CD4-positive, alpha-beta T cell (primary cell): ENCODE results near the gene RDH12. TPM values are rescaled to one million over a fixed set of nuclear protein-coding genes. Genes with fewer than 3 reads are reported as not detected.

Source experiments
- ATAC-seq: fragments of 200-7000 bp; cut with Tn5 transposase; one replicate; pipeline ENCODE4 v1.10.0; 2022; ENCODE audit warnings: mild to moderate bottlenecking; ENCODE audit not compliant: poor library complexity
- CTCF ChIA-PET: fragments of 350-600 bp; sonication (Branson Sonifier 250); formaldehyde crosslinking; loops from one replicate; lab custom pipeline; 2021; ENCODE audit warnings: antibody characterized with exemption, inconsistent platforms; lab: Charles Lee
- POLR2A ChIA-PET: fragments of 350-600 bp; sonication (Branson Sonifier 250); formaldehyde crosslinking; loops from one replicate; lab custom pipeline; 2021; ENCODE audit warnings: antibody characterized with exemption, inconsistent platforms; lab: Charles Lee
- DNase-seq, 14 experiments: peaks; one replicate each; pipeline ENCODE4 v3.0.0-alpha.2; 2013 to 2020; ENCODE audit warnings: mixed read lengths in 2 of 14
- H3K27ac ChIP-seq, 2 donors: one replicate each; pipeline versions ENCODE4 v1.5.1 to v1.7.0; 2013; ENCODE audit warnings: low read length in 2 of 2, low read depth in 1 of 2, mild to moderate bottlenecking in 1 of 2
- H3K27me3 ChIP-seq, 2 experiments: 1 replicate in 1 of 2; 2 replicates in 1 of 2; pipeline versions ENCODE4 v1.6.1 to v1.7.0; 2013; ENCODE audit warnings: low read length in 2 of 2, control low read depth in 1 of 2, mild to moderate bottlenecking in 1 of 2, moderate library complexity in 1 of 2; ENCODE audit not compliant: insufficient read depth in 2 of 2, control insufficient read depth in 1 of 2
- H3K36me3 ChIP-seq: one replicate; pipeline ENCODE4 v1.6.1; 2013; ENCODE audit warnings: low read length, control low read depth; ENCODE audit not compliant: insufficient read depth
- H3K4me1 ChIP-seq: one replicate; pipeline ENCODE4 v1.6.1; 2013; ENCODE audit warnings: low read length, control low read depth; ENCODE audit not compliant: insufficient read depth
- H3K4me3 ChIP-seq: one replicate; pipeline ENCODE4 v1.5.1; 2013; ENCODE audit warnings: mild to moderate bottlenecking, low read length, moderate library complexity
- H3K9me3 ChIP-seq, 2 experiments: 1 replicate in 1 of 2; 2 replicates in 1 of 2; pipeline versions ENCODE4 v1.6.1 to v1.7.0; 2013; ENCODE audit warnings: low read length in 2 of 2, mild to moderate bottlenecking in 2 of 2, control low read depth in 1 of 2, moderate library complexity in 1 of 2; ENCODE audit not compliant: control insufficient read depth in 1 of 2, insufficient read depth in 1 of 2
- H3K27ac Mint-ChIP-seq: one replicate; pipeline ENCODE4 v1.8.0; 2020; ENCODE audit warnings: mixed read lengths
- H3K27me3 Mint-ChIP-seq: one replicate; pipeline ENCODE4 v1.8.0; 2021; ENCODE audit warnings: mixed read lengths
- H3K36me3 Mint-ChIP-seq: one replicate; pipeline ENCODE4 v1.8.0; 2021; ENCODE audit warnings: low read depth, mixed read lengths
- H3K4me1 Mint-ChIP-seq: one replicate; pipeline ENCODE4 v1.8.0; 2021; ENCODE audit warnings: low read depth, mixed read lengths
- H3K4me3 Mint-ChIP-seq: one replicate; pipeline ENCODE4 v1.8.0; 2020; ENCODE audit warnings: mild to moderate bottlenecking, mixed read lengths
- H3K9me3 Mint-ChIP-seq: one replicate; pipeline ENCODE4 v1.8.0; 2020; ENCODE audit warnings: mixed read lengths
- CTCF ChIP-seq: fragments of 200-600 bp; IDR thresholded peaks from one replicate; pipeline ENCODE4 v1.8.0; 2022; ENCODE audit warnings: antibody characterized with exemption, mild to moderate bottlenecking
- intact Hi-C, 2 experiments: fragments of 100-400 bp; cut with DNase I in 1 of 2; cut with micrococcal nuclease in 1 of 2; formaldehyde crosslinking; loops; one replicate each; pipeline versions ENCODE4 v1.15.1 to v1.9.0; 2023 to 2025; cut with DNase I, micrococcal nuclease
- total RNA-seq, 174 experiments: library from RNA in 2 of 174; stranded (reverse) in 2 of 174; gene quantifications; one replicate each; pipeline ENCODE4 v1.2.3 and lab custom pipeline; 2021 to 2026

Gene RDH12
- total RNA-seq, 2 experiments from 2014 or later, result not detected

GRCh38 chr14:67663633-67664032 is 38.1 kb upstream of the RDH12 start:
- POLR2A ChIA-PET, result interaction anchor here (0.8 kb wide), 1 partner anchor 10 kb away, joined by 3 read pairs; no protein-coding TSS in a partner anchor
- H3K27ac Mint-ChIP-seq, result no peak overlapping the region
- H3K4me1 ChIP-seq, result peaks cover 11% of the 10 kb centered on the region
- H3K36me3 ChIP-seq, result peaks cover 19% of the 10 kb centered on the region
- H3K27ac ChIP-seq, result no peak overlapping the region
- no peak for TF ChIP-seq CTCF
- H3K4me3 ChIP-seq, result no peak overlapping the region
- peaks cover 29% of the 10 kb centered on the region for H3K36me3 Mint-ChIP-seq
- peaks cover 34% of the 10 kb centered on the region for H3K4me1 Mint-ChIP-seq
- DNase-seq, result no peak
- H3K4me3 Mint-ChIP-seq, result no peak overlapping the region
- intact Hi-C loops, result no loop called here
- H3K9me3 ChIP-seq, result no peaks in the 10 kb centered on the region
- no peaks in the 10 kb centered on the region for H3K27me3 ChIP-seq
- no peaks in the 10 kb centered on the region for H3K27me3 Mint-ChIP-seq
- CTCF ChIA-PET, result interaction anchor here (1.3 kb wide), 1 partner anchor 41 kb away, joined by 3 read pairs; no protein-coding TSS in a partner anchor
- ATAC-seq, result no peak
- no peaks in the 10 kb centered on the region for H3K9me3 Mint-ChIP-seq

- ChIA-PET CTCF (interaction anchor here (0.6 to 1.2 kb wide), 4 partner anchors 8 to 82 kb away, joined by 3 to 6 read pairs (median 3); partner anchors contain the start of genes ARG2 and PIGH), POLR2A (no interaction called here)
- Histone ChIP-seq H3K27ac (no peak overlapping the region), H3K9me3 (no peaks in the 10 kb centered on the region), H3K36me3 (peaks cover 1% of the 10 kb centered on the region), H3K4me1 (peaks cover 15% of the 10 kb centered on the region), H3K27me3 (no peaks in the 10 kb centered on the region), H3K4me3 (no peak overlapping the region)
- no peak for TF ChIP-seq CTCF
- Mint-ChIP-seq H3K4me3 (no peak overlapping the region), H3K27ac (peak overlapping the region; percentile 54), H3K27me3 (no peaks in the 10 kb centered on the region), H3K9me3 (no peaks in the 10 kb centered on the region), H3K4me1 (peaks cover 55% of the 10 kb centered on the region), H3K36me3 (peaks cover 9% of the 10 kb centered on the region)
- intact Hi-C loops, result loop anchor here (2.0 to 5.0 kb wide), 6 partner anchors 36 to 239 kb away; partner anchors contain the start of genes ARG2 (in 1 of the 2), PIGH (in 1 of the 2) and RDH12 (in 1 of the 2)
- ATAC-seq (no peak), DNase-seq (no peak)
Measured at GRCh38 chr14:67665868-67666267, 35.8 kb upstream of the RDH12 start.

GRCh38 chr14:67666750-67667449 is 34.8 kb upstream of the RDH12 start:
- H3K9me3 Mint-ChIP-seq, result no peaks in the 10 kb centered on the region
- H3K9me3 ChIP-seq, result no peaks in the 10 kb centered on the region
- no peaks in the 10 kb centered on the region for H3K27me3 ChIP-seq
- ATAC-seq, result peak; percentile 94
- H3K36me3 Mint-ChIP-seq, result peaks cover 8% of the 10 kb centered on the region
- H3K27ac ChIP-seq, result no peak overlapping the region
- ChIA-PET POLR2A (interaction anchor here (1.0 to 1.2 kb wide), 3 partner anchors 44 to 67 kb away, joined by 3 to 7 read pairs (median 6); partner anchors contain the start of genes ARG2 and PIGH), CTCF (interaction anchor here (0.6 to 1.4 kb wide), 14 partner anchors 12 to 1972 kb away, joined by 3 to 15 read pairs (median 4); partner anchors contain the start of genes ARG2 and PIGH)
- H3K36me3 ChIP-seq, result no peaks in the 10 kb centered on the region
- H3K27me3 Mint-ChIP-seq, result no peaks in the 10 kb centered on the region
- no peak overlapping the region for H3K4me3 ChIP-seq
- peak in 9 of 14 experiments; percentile 2 to 78 (median 19) for DNase-seq
- intact Hi-C loops, result loop anchor here (1.0 to 5.0 kb wide), 9 partner anchors 35 to 240 kb away; partner anchors contain the start of genes ARG2 (in 1 of the 2), PIGH (in 1 of the 2) and RDH12 (in 1 of the 2)
- peak overlapping the region; percentile 54 for H3K27ac Mint-ChIP-seq
- TF ChIP-seq CTCF, result peak; percentile 67
- H3K4me3 Mint-ChIP-seq, result no peak overlapping the region
- peaks cover 63% of the 10 kb centered on the region for H3K4me1 Mint-ChIP-seq
- peaks cover 19% of the 10 kb centered on the region for H3K4me1 ChIP-seq
